Karpas-422 (cell line): ENCODE results near the gene OSBPL10. TPM values are rescaled to one million over a fixed set of nuclear protein-coding genes. Genes with fewer than 3 reads are reported as not detected.
"Not testable (repeated sequence)": the region's sequence is repeated elsewhere in the genome, so short reads cannot be mapped to it uniquely, and the experiment has no call there.

Source experiments
- DNase-seq: peaks from one replicate; pipeline ENCODE4 v3.0.0-alpha.2; 2015
- H2AFZ ChIP-seq: fragments of 200-600 bp; sonication (generic); 2 replicates; pipeline ENCODE4 v1.6.1; 2014; ENCODE audit warnings: antibody characterized with exemption, low read length, mixed read lengths
- H3K27ac ChIP-seq: fragments of 200-600 bp; sonication (generic); 2 replicates; pipeline ENCODE4 v1.5.1; 2014; ENCODE audit warnings: mild to moderate bottlenecking, low read length, moderate library complexity
- H3K27me3 ChIP-seq: fragments of 200-600 bp; sonication (generic); 2 replicates; pipeline ENCODE4 v1.6.1; 2014; ENCODE audit warnings: low read length, mixed read lengths
- H3K36me3 ChIP-seq: fragments of 200-600 bp; sonication (generic); 2 replicates; pipeline ENCODE4 v1.6.1; 2014; ENCODE audit warnings: low read length, mixed read lengths; ENCODE audit not compliant: insufficient read depth
- H3K4me1 ChIP-seq: fragments of 200-600 bp; sonication (generic); 2 replicates; pipeline ENCODE4 v1.6.1; 2014; ENCODE audit warnings: mild to moderate bottlenecking, low read length, mixed read lengths
- H3K4me2 ChIP-seq: fragments of 200-600 bp; sonication (generic); 2 replicates; pipeline ENCODE4 v1.6.1; 2014; ENCODE audit warnings: low read length, low read depth, mild to moderate bottlenecking; ENCODE audit not compliant: poor library complexity, severe bottlenecking
- H3K4me3 ChIP-seq: fragments of 200-600 bp; sonication (generic); 2 replicates; pipeline ENCODE4 v1.5.1; 2014; ENCODE audit warnings: mild to moderate bottlenecking, antibody characterized with exemption, low read length, mixed read lengths
- H3K79me2 ChIP-seq: fragments of 200-600 bp; sonication (generic); 2 replicates; pipeline ENCODE4 v1.6.1; 2014; ENCODE audit warnings: mild to moderate bottlenecking, low read length, mixed read lengths
- H3K9ac ChIP-seq: fragments of 200-600 bp; sonication (generic); 2 replicates; pipeline ENCODE4 v1.6.0; 2014; ENCODE audit warnings: low read length
- H3K9me2 ChIP-seq: fragments of 200-600 bp; sonication (generic), shearing (Covaris generic); replicated peaks from 2 replicates; pipeline ENCODE4 v1.6.0; 2014; ENCODE audit warnings: mild to moderate bottlenecking, low read length, moderate library complexity; ENCODE audit not compliant: insufficient read depth
- H3K9me3 ChIP-seq: fragments of 300-700, 200-600 bp; sonication (generic); 2 replicates; pipeline ENCODE4 v1.6.1; 2014; ENCODE audit warnings: low read length, mixed read lengths
- H4K20me1 ChIP-seq: fragments of 200-600 bp; sonication (generic); 2 replicates; pipeline ENCODE4 v1.6.1; 2014; ENCODE audit warnings: mild to moderate bottlenecking, antibody characterized with exemption, low read length, low read depth; ENCODE audit not compliant: insufficient read depth
- total RNA-seq: library from RNA; depleted of rRNA; stranded (reverse); fragments of >200 nt; shearing (Covaris generic); gene quantifications from 2 replicates; pipeline ENCODE4 v1.2.3, GENCODE V29; 2014; ENCODE audit warnings: low replicate concordance

Gene OSBPL10
- total RNA-seq, 1 experiment from 2014 or later: 87.0 TPM

DNA sequence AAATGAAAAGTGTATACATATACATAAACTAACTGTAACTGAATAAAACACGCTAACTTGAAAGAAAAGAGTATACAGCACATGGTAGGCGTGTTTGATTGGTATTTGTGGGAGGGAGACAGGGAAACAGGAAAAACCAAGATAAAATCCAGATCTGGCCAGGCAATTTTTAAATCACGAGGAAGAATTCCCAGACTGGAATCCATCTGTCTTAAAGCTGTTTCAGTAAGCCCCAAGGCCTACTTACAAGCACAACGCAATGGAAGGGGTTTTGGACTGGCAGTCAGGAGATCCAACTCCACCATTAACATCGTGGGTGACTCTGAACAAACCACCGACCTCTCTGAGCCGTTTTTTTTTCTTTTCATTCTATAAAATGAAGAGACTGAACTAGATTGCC lies 195.8 kb downstream of the OSBPL10 start:
- Histone ChIP-seq H3K9ac (no peak overlapping the region), H3K9me3 (no peaks in the 10 kb centered on the region), H2AFZ (no peak overlapping the region), H3K79me2 (peaks cover 89% of the 10 kb centered on the region), H4K20me1 (no peaks in the 10 kb centered on the region), H3K27me3 (no peaks in the 10 kb centered on the region), H3K36me3 (peaks cover 27% of the 10 kb centered on the region), H3K4me2 (no peak overlapping the region), H3K4me1 (peaks cover 25% of the 10 kb centered on the region), H3K27ac (no peak overlapping the region), H3K9me2 (no peaks in the 10 kb centered on the region), H3K4me3 (no peak overlapping the region)
- no peak for DNase-seq

DNA sequence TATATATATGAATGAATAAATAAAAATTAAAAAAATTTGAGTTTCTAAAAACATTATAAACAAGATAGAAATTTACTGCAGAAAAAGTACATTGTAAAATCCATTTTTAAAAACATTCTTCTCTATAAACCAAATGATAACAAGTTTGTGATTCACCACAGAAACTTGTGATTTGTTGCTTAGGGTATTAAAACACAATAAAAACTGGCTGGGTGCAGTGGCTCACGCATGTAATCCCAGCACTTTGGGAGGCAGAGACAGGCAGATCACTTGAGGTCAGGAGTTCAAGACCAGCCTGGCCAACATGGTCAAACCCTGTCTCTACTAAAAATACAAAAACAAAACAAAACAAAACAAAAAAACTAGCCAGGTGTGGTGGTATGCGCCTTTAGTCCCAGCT lies 197.2 kb downstream of the OSBPL10 start:
- H3K27me3 ChIP-seq, H2AFZ ChIP-seq, H3K27ac ChIP-seq, H3K9me3 ChIP-seq, H4K20me1 ChIP-seq, H3K4me3 ChIP-seq, H3K9me2 ChIP-seq, H3K4me2 ChIP-seq, H3K9ac ChIP-seq, DNase-seq: not testable (repeated sequence)
- Histone ChIP-seq H3K36me3 (peaks cover 15% of the 10 kb centered on the region), H3K79me2 (peaks cover 89% of the 10 kb centered on the region), H3K4me1 (peaks cover 38% of the 10 kb centered on the region)

DNA sequence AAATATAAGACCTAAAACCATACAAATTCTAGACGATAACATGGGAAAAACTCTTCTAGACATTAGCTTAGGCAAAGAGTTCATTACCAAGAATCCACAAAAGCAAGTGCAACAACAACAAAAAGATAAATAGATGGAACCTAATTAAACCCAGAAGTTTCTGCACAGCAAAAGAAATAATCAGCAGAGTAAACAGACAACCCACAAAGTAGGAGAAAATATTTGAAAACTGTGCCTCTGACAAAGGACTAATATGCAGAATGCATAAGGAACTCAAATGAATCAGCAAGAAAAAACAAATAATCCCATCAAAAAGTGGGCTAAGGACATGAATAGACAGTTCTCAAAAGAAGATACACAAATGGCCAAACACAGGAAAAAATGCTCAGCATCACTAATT lies 198.8 kb downstream of the OSBPL10 start:
- H3K4me2 ChIP-seq, H3K36me3 ChIP-seq, H3K9me3 ChIP-seq, DNase-seq, H3K9ac ChIP-seq, H3K9me2 ChIP-seq, H3K27ac ChIP-seq, H3K27me3 ChIP-seq, H3K4me3 ChIP-seq, H2AFZ ChIP-seq, H4K20me1 ChIP-seq: not testable (repeated sequence)
- Histone ChIP-seq H3K4me1 (peaks cover 51% of the 10 kb centered on the region), H3K79me2 (peaks cover 93% of the 10 kb centered on the region)

DNA sequence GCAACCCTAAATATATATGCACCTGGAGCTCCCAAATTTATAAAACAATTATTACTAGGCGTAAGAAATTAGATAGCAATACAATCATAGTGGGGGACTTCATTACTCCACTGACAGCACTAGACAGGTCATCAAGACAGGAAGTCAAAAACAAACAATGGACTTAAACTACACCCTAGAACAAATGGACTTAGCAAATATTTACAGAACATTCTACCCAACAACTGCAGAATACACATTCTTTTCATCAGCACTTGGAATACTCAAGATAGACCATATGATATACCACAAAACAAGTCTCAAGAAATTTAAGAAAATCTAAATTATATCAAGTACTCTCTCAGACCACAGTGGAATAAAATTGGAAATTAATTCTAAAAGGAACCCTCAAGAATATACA lies 201.5 kb downstream of the OSBPL10 start:
- no peaks in the 10 kb centered on the region for H3K9me3 ChIP-seq
- H3K27me3 ChIP-seq: no peaks in the 10 kb centered on the region
- H3K9me2 ChIP-seq: no peaks in the 10 kb centered on the region
- peaks cover 65% of the 10 kb centered on the region for H3K4me1 ChIP-seq
- no peak overlapping the region for H3K9ac ChIP-seq
- H2AFZ ChIP-seq: no peak overlapping the region
- peaks cover 5% of the 10 kb centered on the region; the same call in 1 of the 2 replicates for H3K36me3 ChIP-seq
- H3K79me2 ChIP-seq: peaks cover 95% of the 10 kb centered on the region
- peak overlapping the region; percentile 53 for H3K4me2 ChIP-seq
- no peak overlapping the region for H3K4me3 ChIP-seq
- no peak for DNase-seq
- peak overlapping the region; percentile 80 for H3K27ac ChIP-seq
- no peaks in the 10 kb centered on the region for H4K20me1 ChIP-seq

DNA sequence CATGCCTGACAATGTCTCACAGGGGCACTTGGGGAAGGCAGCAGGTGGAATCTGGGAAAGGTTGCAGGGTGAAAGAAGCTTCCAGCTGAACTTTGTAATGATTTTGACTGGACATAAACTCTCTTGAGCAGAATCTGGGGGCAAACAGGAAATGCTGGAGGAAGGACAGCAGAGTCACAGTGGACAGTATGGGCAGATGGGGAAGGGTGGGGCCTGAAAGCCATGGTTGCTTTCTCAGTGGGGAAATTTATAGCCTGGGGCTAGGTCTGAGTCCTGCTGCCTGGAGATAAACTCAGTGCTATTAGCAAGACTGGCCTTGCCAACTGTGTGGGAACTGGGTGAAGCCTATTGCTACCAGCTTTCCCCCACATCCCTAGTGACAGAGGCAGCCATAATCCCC lies 203.2 kb downstream of the OSBPL10 start:
- Histone ChIP-seq H3K36me3 (peaks cover 5% of the 10 kb centered on the region), H3K4me1 (peaks cover 81% of the 10 kb centered on the region), H3K4me3 (peak overlapping the region; percentile 11), H4K20me1 (no peaks in the 10 kb centered on the region), H2AFZ (no peak overlapping the region), H3K27ac (peak overlapping the region; percentile 80), H3K9me2 (no peaks in the 10 kb centered on the region), H3K9me3 (no peaks in the 10 kb centered on the region), H3K4me2 (peak overlapping the region; percentile 53), H3K9ac (peak overlapping the region; percentile 3; the same call in 1 of the 2 replicates), H3K27me3 (no peaks in the 10 kb centered on the region), H3K79me2 (peaks cover 97% of the 10 kb centered on the region)
- DNase-seq: no peak

DNA sequence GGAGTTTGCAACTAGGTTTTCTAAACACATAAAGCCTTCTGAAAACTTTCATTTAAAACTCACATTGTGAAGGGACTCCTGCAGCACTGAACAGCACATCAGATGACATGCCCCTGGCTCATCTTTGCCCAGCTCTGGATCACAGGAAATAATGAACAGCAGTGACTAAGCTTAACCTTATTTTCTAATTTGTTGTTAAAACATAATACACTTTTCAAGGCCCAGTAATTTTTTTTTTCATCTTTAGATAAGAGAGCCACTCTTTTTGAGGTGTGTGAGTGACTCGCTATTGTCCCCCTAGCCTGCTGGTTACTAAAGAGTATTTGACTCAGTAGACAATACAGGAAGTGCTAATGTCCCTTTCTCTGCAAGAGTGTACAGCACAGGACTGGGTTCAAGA lies 204.0 kb downstream of the OSBPL10 start:
- peaks cover 97% of the 10 kb centered on the region for H3K79me2 ChIP-seq
- no peaks in the 10 kb centered on the region for H3K9me3 ChIP-seq
- no peak overlapping the region for H3K9ac ChIP-seq
- no peak overlapping the region for H2AFZ ChIP-seq
- no peaks in the 10 kb centered on the region for H3K9me2 ChIP-seq
- H4K20me1 ChIP-seq: no peaks in the 10 kb centered on the region
- peak overlapping the region; percentile 80 for H3K27ac ChIP-seq
- peaks cover 3% of the 10 kb centered on the region for H3K36me3 ChIP-seq
- no peaks in the 10 kb centered on the region for H3K27me3 ChIP-seq
- no peak for DNase-seq
- no peak overlapping the region for H3K4me2 ChIP-seq
- H3K4me1 ChIP-seq: peaks cover 89% of the 10 kb centered on the region
- H3K4me3 ChIP-seq: no peak overlapping the region

DNA sequence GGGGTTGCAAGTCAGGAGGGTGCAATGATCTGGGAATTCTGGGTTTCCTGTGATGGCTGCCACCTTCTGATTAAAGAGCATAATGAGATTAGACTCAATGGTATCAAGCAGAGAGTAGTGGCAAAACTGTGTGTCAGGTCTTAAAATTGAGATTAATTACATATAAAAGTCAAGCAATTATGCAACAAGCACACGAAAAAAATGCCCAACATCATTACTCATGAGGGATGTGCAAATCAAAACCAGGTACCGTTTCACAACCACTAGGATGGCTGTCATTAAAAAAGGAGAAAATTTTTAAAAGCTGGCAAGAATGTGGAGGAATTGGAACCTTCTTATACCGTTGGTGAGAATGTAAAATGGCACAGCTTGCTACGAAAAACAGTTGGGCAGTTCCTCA lies 205.0 kb downstream of the OSBPL10 start:
- peak overlapping the region; percentile 80 for H3K27ac ChIP-seq
- peaks cover 95% of the 10 kb centered on the region for H3K4me1 ChIP-seq
- H3K4me3 ChIP-seq: no peak overlapping the region
- H3K9me2 ChIP-seq: no peaks in the 10 kb centered on the region
- no peaks in the 10 kb centered on the region for H3K9me3 ChIP-seq
- no peak for DNase-seq
- H3K9ac ChIP-seq: no peak overlapping the region
- no peak overlapping the region for H3K4me2 ChIP-seq
- no peaks in the 10 kb centered on the region for H4K20me1 ChIP-seq
- H2AFZ ChIP-seq: no peak overlapping the region
- peaks cover 97% of the 10 kb centered on the region for H3K79me2 ChIP-seq
- H3K36me3 ChIP-seq: no peaks in the 10 kb centered on the region; the same call in 1 of the 2 replicates
- no peaks in the 10 kb centered on the region for H3K27me3 ChIP-seq

DNA sequence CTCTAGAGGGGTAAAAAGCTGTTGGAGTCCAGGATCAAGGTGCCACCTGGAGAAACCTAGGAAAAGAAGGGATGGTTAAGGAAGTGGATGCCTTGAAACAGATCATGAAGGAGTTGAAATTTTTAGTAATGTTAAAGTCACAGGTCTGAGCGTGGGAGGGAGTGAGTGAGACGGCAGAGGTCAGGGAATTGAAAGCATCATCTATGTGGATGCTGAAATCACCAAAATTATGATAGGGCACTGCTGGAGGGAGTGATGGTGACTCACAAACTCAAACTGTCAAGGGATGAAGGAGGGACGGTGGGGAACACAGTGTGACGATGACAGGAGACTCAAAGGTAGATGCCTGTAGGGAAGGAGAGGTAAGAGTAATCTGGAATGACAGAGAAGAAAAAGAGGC lies 205.7 kb downstream of the OSBPL10 start:
- Histone ChIP-seq H3K4me3 (no peak overlapping the region), H3K4me1 (peaks cover 89% of the 10 kb centered on the region), H3K9me3 (no peaks in the 10 kb centered on the region), H3K79me2 (peaks cover 97% of the 10 kb centered on the region), H4K20me1 (no peaks in the 10 kb centered on the region), H3K9ac (no peak overlapping the region), H3K36me3 (no peaks in the 10 kb centered on the region; the same call in 1 of the 2 replicates), H2AFZ (no peak overlapping the region), H3K9me2 (no peaks in the 10 kb centered on the region), H3K27me3 (no peaks in the 10 kb centered on the region), H3K27ac (peak overlapping the region; percentile 80), H3K4me2 (no peak overlapping the region)
- DNase-seq: no peak
